Astrocyte (in vitro differentiated cells and primary cell): ENCODE measurements around the gene COL5A2.
A peak's percentile ranks its signal among the peaks of the same experiment; 100 is the strongest.

Experiments used
- CTCF ChIP-seq: IDR thresholded peaks from 2 replicates; pipeline ENCODE4 v1.5.1; 2011; ENCODE audit warnings: low read depth, mild to moderate bottlenecking, inconsistent platforms, low read length, moderate library complexity; ENCODE audit not compliant: insufficient read depth
- EZH2 ChIP-seq: IDR thresholded peaks from 2 replicates; pipeline ENCODE4 v1.6.1; 2012; ENCODE audit warnings: mild to moderate bottlenecking, low read length, inconsistent platforms; ENCODE audit not compliant: insufficient read depth

DNA sequence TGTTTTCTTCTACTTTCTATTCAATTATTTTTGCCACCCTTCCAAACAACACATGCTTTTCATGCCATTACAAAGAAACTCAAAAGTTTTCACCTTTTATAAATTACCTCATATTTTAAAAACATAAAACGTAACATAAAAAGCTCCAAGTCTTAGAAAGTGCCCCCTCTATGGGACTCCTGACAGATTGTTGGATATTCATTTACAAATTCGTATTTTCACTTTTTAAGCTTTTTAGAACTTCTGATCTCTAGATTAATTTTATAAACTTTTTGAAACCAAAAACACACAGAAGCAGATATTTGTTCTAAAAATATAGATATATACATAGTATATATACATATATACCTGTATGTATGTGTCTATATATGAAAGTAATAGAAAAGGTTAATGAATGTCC, 1.5 kb downstream of the COL5A2 start:
- TF ChIP-seq CTCF: peak; percentile 29
- no peak for TF ChIP-seq EZH2
